CD8-positive, alpha-beta memory T cell (primary cell): Measurements from ENCODE around the gene GSTM2. TPM values are rescaled to one million over a fixed set of nuclear protein-coding genes. Genes with fewer than 3 reads are reported as not detected.

Experiments used
- polyA plus RNA-seq: library from polyadenylated mRNA; unstranded; fragments of 300-500 nt; fragmentation: Illumina TruSeq; gene quantifications from one replicate; pipeline ENCODE4 v1.2.3, GENCODE V29; 2021
- total RNA-seq, 2 experiments: library from RNA; stranded (reverse); gene quantifications; one replicate each; pipeline ENCODE4 v1.2.3, GENCODE V29; 2021

Gene GSTM2
- total and polyA plus RNA-seq, 3 experiments from 2014 or later = 2.6 to 3.1 (median 2.7) TPM

Other genes with a start within 250 kb of the GSTM2 start
- gene PSMA5, start 241.6 kb upstream of the GSTM2 start, total RNA-seq = 100 to 1,000 TPM; 207 to 238 TPM
- 120 TPM for gene PSMA5, start 241.6 kb upstream of the GSTM2 start, polyA plus RNA-seq
- gene SYPL2, start 201.5 kb upstream of the GSTM2 start, total RNA-seq = under 1 TPM in 1 of 2 experiments, not detected in 1; 0.07 TPM
- 0.07 TPM for gene SYPL2, start 201.5 kb upstream of the GSTM2 start, polyA plus RNA-seq
- gene ATXN7L2, start 184.2 kb upstream of the GSTM2 start, total RNA-seq = 10 to 100 TPM; 14.6 to 15.3 TPM
- gene ATXN7L2, start 184.2 kb upstream of the GSTM2 start, polyA plus RNA-seq = 8.7 TPM
- 10 to 100 TPM in 1 of 2 experiments, 1 to 10 TPM in 1; 9.9 to 10.6 TPM for gene CYB561D1, start 174.0 kb upstream of the GSTM2 start, total RNA-seq
- gene CYB561D1, start 174.0 kb upstream of the GSTM2 start, polyA plus RNA-seq = 15.4 TPM
- gene AMIGO1, start 158.3 kb upstream of the GSTM2 start, total RNA-seq = 1 to 10 TPM; 4.0 to 4.9 TPM
- 20.2 TPM for gene AMIGO1, start 158.3 kb upstream of the GSTM2 start, polyA plus RNA-seq
- gene GPR61, start 128.2 kb upstream of the GSTM2 start, total RNA-seq = under 1 TPM in 1 of 2 experiments, not detected in 1; 0.39 TPM
- not detected for gene GPR61, start 128.2 kb upstream of the GSTM2 start, polyA plus RNA-seq
- 1 to 10 TPM; 9.8 to 9.9 TPM for gene GNAI3, start 119.4 kb upstream of the GSTM2 start, total RNA-seq
- 8.6 TPM for gene GNAI3, start 119.4 kb upstream of the GSTM2 start, polyA plus RNA-seq
- gene GNAT2, start 48.4 kb upstream of the GSTM2 start, total RNA-seq = 1 to 10 TPM in 1 of 2 experiments, under 1 TPM in 1; 0.53 to 1.5 TPM
- gene GNAT2, start 48.4 kb upstream of the GSTM2 start, polyA plus RNA-seq = not detected
- 10 to 100 TPM; 69.1 to 91.1 TPM for gene AMPD2, start 48.2 kb upstream of the GSTM2 start, total RNA-seq
- 36.0 TPM for gene AMPD2, start 48.2 kb upstream of the GSTM2 start, polyA plus RNA-seq
- 1 to 10 TPM; 1.6 to 2.7 TPM for gene GSTM4, start 12.0 kb upstream of the GSTM2 start, total RNA-seq
- gene GSTM4, start 12.0 kb upstream of the GSTM2 start, polyA plus RNA-seq = 4.4 TPM
- not detected for gene GSTM1, start 19.8 kb downstream of the GSTM2 start, total RNA-seq
- not detected for gene GSTM1, start 19.8 kb downstream of the GSTM2 start, polyA plus RNA-seq
- not detected for gene GSTM5, start 44.2 kb downstream of the GSTM2 start, total RNA-seq
- not detected for gene GSTM5, start 44.2 kb downstream of the GSTM2 start, polyA plus RNA-seq
- 1 to 10 TPM; 7.2 to 7.5 TPM for gene GSTM3, start 73.0 kb downstream of the GSTM2 start, total RNA-seq
- 23.1 TPM for gene GSTM3, start 73.0 kb downstream of the GSTM2 start, polyA plus RNA-seq
- not detected for gene EPS8L3, start 95.9 kb downstream of the GSTM2 start, total RNA-seq
- not detected for gene EPS8L3, start 95.9 kb downstream of the GSTM2 start, polyA plus RNA-seq
- 10 to 100 TPM; 82.8 to 87.8 TPM for gene CSF1, start 242.8 kb downstream of the GSTM2 start, total RNA-seq
- 5.6 TPM for gene CSF1, start 242.8 kb downstream of the GSTM2 start, polyA plus RNA-seq